ENCODE results near the gene PECR. TPM values are rescaled to one million over a fixed set of nuclear protein-coding genes. Genes with fewer than 3 reads are reported as not detected.

Gene PECR
- total RNA-seq, 3 donors from 2014 or later, result 19.6 to 31.8 (median 28.8) TPM

DNA sequence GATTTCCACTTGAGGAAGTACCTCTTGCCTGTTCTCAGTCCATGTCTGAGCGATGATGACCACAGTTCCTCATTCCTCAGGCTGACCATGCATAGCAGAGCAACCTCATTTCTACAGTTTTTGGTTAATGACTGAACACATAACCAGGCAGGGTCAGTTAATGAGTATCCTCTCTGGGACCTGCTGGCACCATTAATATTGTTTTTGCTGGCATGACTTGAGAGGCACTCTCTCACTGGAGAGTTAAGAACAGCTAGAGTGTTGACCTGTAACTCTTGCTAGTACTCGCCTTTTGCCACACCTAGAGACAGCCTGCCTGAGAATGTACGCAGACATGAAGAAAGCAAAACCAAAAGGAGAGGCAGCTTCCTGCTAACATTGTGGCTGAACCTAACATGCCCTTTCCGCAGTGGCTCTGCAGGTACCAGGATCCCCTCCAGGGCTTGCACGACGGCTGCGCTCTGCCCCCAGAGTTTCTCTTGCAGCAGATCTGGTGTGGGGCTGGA lies 23.9 kb downstream of the PECR start:
- Histone ChIP-seq H3K36me3 (ENCODE audit: low read depth) (no peaks in the 10 kb centered on the region), H3K4me3 (no peak overlapping the region), H3K9me3 (no peaks in the 10 kb centered on the region), H3K4me1 (ENCODE audit: low read depth) (peaks cover 14% of the 10 kb centered on the region)
- intact Hi-C loops (cut with DNase I, micrococcal nuclease), result no loop called here
- TF ChIP-seq, protein P1, sequence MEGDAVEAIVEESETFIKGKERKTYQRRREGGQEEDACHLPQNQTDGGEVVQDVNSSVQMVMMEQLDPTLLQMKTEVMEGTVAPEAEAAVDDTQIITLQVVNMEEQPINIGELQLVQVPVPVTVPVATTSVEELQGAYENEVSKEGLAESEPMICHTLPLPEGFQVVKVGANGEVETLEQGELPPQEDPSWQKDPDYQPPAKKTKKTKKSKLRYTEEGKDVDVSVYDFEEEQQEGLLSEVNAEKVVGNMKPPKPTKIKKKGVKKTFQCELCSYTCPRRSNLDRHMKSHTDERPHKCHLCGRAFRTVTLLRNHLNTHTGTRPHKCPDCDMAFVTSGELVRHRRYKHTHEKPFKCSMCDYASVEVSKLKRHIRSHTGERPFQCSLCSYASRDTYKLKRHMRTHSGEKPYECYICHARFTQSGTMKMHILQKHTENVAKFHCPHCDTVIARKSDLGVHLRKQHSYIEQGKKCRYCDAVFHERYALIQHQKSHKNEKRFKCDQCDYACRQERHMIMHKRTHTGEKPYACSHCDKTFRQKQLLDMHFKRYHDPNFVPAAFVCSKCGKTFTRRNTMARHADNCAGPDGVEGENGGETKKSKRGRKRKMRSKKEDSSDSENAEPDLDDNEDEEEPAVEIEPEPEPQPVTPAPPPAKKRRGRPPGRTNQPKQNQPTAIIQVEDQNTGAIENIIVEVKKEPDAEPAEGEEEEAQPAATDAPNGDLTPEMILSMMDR (IDR thresholded peaks at IDR 0.05), result no peak
- peak; percentile 97 for ATAC-seq
- DNase-seq, result peak; percentile 64 to 72 (median 66)

DNA sequence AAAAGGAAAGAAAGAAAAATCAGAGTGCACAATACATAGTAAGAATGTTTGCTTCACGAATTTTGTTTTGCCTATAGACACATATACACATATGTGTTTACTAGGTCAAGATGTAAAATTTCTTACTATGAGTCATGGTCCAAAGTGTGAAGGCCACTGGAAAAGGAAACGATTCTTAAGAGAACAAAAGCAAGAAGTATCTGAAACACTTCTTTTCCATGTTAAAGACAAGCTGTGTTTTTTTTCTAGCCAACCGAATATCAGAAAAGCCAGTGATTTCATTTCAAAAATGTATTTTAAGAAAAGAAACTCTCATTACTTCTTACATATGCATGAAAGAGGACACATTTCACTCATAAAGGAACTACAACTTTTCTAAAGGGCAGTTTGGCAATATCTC lies 24.9 kb downstream of the PECR start:
- Histone ChIP-seq H3K4me1 (ENCODE audit: low read depth) (peaks cover 14% of the 10 kb centered on the region), H3K4me3 (no peak overlapping the region), H3K9me3 (no peaks in the 10 kb centered on the region), H3K36me3 (ENCODE audit: low read depth) (no peaks in the 10 kb centered on the region)
- peak; percentile 72 for ATAC-seq
- DNase-seq, result no peak
- intact Hi-C loops (cut with DNase I, micrococcal nuclease), result no loop called here
- TF ChIP-seq, protein P1 (IDR thresholded peaks at IDR 0.05), result no peak

DNA sequence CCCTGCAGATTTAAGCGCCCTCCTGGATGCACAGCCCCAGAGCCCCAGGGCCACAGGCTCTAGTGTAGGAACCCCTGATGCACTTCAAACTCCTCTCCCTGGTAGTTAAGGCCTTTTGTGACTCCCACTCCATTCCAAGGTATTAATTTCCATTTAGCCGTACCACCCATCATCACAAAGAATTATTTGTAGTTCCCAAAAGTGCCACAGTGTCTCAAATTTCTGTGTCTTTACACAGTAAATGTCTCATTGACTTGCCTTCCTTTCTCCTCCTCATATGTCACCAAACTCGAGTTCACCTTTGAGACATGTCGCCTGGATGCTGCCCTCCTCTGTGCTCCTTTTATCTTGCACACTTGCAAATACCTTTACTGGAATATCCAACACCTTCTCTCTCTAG lies 25.9 kb downstream of the PECR start:
- TF ChIP-seq, protein P1 (IDR thresholded peaks at IDR 0.05), result no peak
- no peaks in the 10 kb centered on the region for H3K9me3 ChIP-seq
- peaks cover 14% of the 10 kb centered on the region for H3K4me1 ChIP-seq (ENCODE audit: low read depth)
- DNase-seq (no peak), ATAC-seq (no peak)
- H3K36me3 ChIP-seq (ENCODE audit: low read depth), result no peaks in the 10 kb centered on the region
- no peak overlapping the region for H3K4me3 ChIP-seq
- intact Hi-C loops (cut with DNase I, micrococcal nuclease), result no loop called here

DNA sequence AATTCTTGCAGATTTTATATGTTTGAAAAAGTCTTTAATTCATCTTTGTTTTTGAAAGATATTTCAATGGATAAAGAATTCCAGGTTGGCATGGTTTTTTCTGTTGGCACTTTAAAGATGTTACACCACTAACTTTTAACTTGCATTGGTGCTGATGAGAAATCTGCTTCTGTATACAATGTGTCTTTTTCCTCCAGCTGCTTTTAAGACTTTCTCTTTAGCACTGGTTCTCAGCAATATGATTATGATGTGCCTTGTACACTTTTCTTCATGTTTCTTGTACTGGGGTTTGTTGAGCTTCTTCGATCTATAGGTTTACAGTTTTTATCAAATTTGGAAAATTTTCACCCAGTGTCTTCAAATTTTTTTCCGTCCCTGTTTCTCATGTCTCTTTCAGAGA lies 29.2 kb downstream of the PECR start:
- TF ChIP-seq, protein P1 (IDR thresholded peaks at IDR 0.05), result no peak
- Histone ChIP-seq H3K9me3 (no peaks in the 10 kb centered on the region), H3K4me3 (no peak overlapping the region), H3K4me1 (ENCODE audit: low read depth) (peaks cover 6% of the 10 kb centered on the region), H3K36me3 (ENCODE audit: low read depth) (no peaks in the 10 kb centered on the region)
- DNase-seq (no peak), ATAC-seq (no peak)
- intact Hi-C loops (cut with DNase I, micrococcal nuclease), result no loop called here

DNA sequence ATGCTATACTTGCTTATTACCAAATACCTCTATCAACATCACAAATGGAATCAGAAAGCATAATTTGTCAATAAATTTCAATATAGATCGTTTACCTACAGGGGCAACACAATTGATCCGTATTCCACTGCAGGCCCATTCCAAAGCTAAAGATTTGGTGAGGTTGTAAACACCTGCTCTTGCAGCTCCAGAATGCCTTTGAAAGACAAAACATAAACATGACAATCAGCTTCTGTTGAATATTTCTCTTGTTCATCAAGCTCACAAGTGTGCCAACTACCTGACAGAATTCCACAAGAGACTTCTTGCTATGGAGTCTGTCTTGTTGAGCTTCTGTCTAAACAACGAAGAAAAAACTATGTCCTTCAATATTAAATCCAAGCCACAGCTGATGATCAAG lies 30.3 kb downstream of the PECR start:
- H3K9me3 ChIP-seq, result no peaks in the 10 kb centered on the region

More for the DNA sequence above, 30.3 kb downstream of the PECR start:
- Histone ChIP-seq H3K4me1 (ENCODE audit: low read depth) (no peaks in the 10 kb centered on the region), H3K4me3 (no peak overlapping the region), H3K36me3 (ENCODE audit: low read depth) (no peaks in the 10 kb centered on the region)
- no peak for ATAC-seq
- no peak for DNase-seq
- intact Hi-C loops (cut with DNase I, micrococcal nuclease), result no loop called here
- TF ChIP-seq, protein P1 (IDR thresholded peaks at IDR 0.05), result no peak

Measured in mucosa of descending colon (tissue), 3 donors.